ENCODE results near the gene CCNL1. TPM values are rescaled to one million over a fixed set of nuclear protein-coding genes. Genes with fewer than 3 reads are reported as not detected.
A peak's percentile ranks its signal among the peaks of the same experiment; 100 is the strongest.

Gene CCNL1
- total RNA-seq, 1 donor from 2014 or later = 61.2 TPM

- no peak for DNase-seq (ENCODE audit: low read depth)
- H3K4me3 ChIP-seq (ENCODE audit: low read depth, low read length) = no peak overlapping the region
- no peak for TF ChIP-seq CTCF (conservative IDR thresholded peaks at IDR 0.05; ENCODE audit: low read depth, low read length)
These were observed 14.2 kb downstream of the CCNL1 start for GRCh38 chr3:157145606-157146322.

- H3K4me3 ChIP-seq (ENCODE audit: low read depth, low read length) = no peak overlapping the region
- no peak for DNase-seq (ENCODE audit: low read depth)
- TF ChIP-seq CTCF (conservative IDR thresholded peaks at IDR 0.05; ENCODE audit: low read depth, low read length) = no peak
These were observed 17.6 kb downstream of the CCNL1 start for GRCh38 chr3:157142315-157142714.

- no peak for TF ChIP-seq CTCF (conservative IDR thresholded peaks at IDR 0.05; ENCODE audit: low read depth, low read length)
These were observed 19.9 kb downstream of the CCNL1 start for GRCh38 chr3:157139938-157140534.

GRCh38 chr3:157136647-157137387, 23.1 kb downstream of the CCNL1 start:
- no peak for DNase-seq (ENCODE audit: low read depth)
- no peak for TF ChIP-seq CTCF (conservative IDR thresholded peaks at IDR 0.05; ENCODE audit: low read depth, low read length)
- H3K4me3 ChIP-seq (ENCODE audit: low read depth, low read length) = no peak overlapping the region

More at GRCh38 chr3:157139938-157140534, 19.9 kb downstream of the CCNL1 start:
- no peak for DNase-seq (ENCODE audit: low read depth)
- no peak overlapping the region for H3K4me3 ChIP-seq (ENCODE audit: low read depth, low read length)

- no peak overlapping the region for H3K4me3 ChIP-seq (ENCODE audit: low read depth, low read length)
- DNase-seq (ENCODE audit: low read depth) = no peak
- TF ChIP-seq CTCF (conservative IDR thresholded peaks at IDR 0.05; ENCODE audit: low read depth, low read length) = peak; percentile 61
These were observed 24.1 kb downstream of the CCNL1 start for GRCh38 chr3:157135671-157136396.

GRCh38 chr3:157134620-157135191, 25.2 kb downstream of the CCNL1 start:
- TF ChIP-seq CTCF (conservative IDR thresholded peaks at IDR 0.05; ENCODE audit: low read depth, low read length) = no peak
- no peak overlapping the region for H3K4me3 ChIP-seq (ENCODE audit: low read depth, low read length)
- DNase-seq (ENCODE audit: low read depth) = no peak

All from epithelial cell of proximal tubule (primary cell).